NCI-H2029 treated with DMSO at 0.1 percent for 48 hours (cell line): Measurements from ENCODE around the gene RCOR1.

Experiments used
- DNase-seq: peaks from one replicate; lab custom pipeline; 2025; lab: John Stamatoyannopoulos, UW

RCOR1 gene

DNA sequence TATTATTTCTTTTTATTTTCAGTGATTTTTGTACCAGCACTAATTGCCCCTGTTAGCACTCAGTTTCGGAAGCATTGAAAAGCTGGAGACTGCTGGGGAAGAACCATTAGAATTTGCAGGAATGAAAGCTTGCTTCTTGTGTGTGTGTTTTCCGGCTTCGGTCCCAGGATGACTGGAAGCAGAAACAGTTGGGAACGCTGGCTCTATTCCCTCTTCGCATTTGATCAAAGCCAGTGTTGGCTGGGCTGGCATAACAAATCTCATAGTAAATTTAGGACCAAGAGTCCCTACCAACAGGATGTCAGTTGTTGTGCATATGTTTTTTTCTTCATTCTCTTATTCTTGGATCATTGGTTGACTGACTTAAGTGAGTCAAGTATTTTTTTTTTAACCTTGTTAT, 131.2 kb downstream of the RCOR1 start:
- DNase-seq, result no peak

DNA sequence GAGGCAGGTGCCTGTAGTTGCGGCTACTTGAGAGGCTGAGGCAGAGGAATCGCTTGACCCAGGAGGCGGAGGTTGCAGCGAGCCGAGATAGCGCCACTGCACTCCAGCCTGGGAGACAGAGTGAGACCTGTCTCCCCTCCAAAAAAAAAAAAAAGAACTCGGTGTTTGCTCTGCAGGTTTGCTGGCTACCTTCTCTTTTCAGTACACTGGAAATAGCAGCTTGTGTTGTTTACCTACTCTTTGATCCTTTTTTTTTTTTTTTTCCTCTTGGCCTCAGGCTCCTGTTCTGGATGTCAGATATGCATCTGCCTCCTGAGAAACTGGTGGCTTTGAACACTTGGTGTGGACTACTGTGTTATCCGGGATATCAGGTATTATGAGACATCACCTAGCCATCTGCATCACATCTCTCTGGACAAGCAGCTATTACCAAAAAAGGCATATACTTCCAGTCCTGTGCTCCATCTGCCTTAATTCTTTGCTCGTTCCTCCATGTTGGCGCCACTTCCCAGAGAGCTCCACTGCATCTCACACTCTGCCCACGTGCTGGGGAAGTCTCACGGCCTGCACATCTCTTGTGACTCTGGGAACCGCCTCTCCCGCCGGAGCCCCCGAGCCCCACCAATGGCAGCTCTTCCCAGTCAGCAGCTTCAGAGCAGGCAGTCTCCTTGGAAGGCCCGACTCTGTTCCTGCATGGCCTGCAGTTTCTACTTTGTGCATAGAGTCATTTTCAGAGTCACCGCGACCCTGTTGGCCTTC, 133.9 kb downstream of the RCOR1 start:
- DNase-seq, result peak; percentile 2

DNA sequence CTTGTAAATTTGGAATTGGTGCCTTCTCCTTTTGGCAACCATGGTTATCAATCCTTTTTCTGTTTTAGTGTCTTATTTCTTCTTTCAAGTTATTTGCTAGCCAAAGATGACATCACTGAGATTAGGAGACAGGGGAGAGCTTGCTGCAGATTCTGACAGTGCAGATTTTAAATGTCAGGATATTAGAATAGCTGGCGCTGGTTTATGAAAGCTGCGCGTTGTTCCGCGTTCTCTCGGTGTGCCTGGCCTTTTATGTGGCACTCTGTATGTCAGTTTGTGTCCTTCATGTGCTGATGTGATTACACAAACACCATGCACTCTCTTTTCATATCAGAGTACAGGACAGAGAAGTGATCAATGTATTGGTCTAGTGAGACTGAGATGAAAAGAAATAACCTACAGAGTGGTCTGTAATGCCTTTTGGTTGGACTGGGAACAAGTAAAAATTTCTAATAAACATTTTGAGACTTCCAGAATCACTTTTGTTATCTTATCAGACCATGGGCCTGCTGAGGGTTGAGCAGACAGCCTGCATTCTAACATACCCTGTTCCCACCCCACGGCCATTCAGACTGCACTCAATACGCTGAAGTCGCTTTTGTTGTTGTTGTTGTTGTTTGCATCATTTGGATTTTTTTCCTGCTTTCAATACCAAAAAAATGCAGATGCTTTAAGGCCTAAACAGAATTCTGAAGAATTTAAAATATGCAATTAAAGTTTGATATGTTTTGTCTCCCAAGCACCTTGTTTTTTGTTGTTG, 135.1 kb downstream of the RCOR1 start:
- DNase-seq, result no peak

DNA sequence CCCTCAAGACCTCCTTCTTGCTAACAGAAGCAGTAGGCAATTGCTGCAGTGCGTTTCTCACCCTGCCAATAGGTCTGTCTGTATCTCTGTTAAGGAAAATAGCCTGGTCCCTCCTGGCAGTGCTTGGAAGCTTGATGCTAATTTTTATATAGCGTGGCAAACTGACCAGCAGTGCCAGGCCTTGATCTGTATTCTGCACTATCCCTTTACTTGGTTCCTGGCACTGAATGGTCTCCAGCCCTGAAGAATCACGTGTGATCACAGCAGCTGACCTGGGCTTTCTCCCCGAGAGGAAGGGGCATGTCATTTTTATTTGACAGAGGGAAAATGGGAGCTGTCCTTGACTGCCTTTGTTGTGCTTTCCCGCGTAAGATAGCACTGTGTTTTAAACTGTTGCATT, 136.1 kb downstream of the RCOR1 start:
- no peak for DNase-seq

DNA sequence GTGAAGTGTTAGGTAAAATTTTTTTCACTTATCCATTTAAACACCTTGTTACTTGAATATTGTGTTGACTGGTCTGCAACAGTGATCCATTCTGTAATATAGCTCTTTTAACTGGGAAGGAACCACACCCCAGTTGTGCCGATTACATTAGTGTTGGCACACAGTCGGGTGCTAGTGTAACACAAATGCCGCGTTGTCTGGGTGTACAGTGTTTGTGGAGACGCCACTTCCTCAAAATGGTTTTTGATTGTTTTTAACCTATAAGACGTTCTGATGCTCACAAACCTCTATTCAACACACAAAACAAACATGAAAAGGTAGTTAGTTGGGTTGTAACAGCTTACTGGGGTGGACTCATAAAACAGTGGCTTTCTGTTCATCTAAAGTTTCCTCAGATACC, 136.8 kb downstream of the RCOR1 start:
- DNase-seq, result no peak

DNA sequence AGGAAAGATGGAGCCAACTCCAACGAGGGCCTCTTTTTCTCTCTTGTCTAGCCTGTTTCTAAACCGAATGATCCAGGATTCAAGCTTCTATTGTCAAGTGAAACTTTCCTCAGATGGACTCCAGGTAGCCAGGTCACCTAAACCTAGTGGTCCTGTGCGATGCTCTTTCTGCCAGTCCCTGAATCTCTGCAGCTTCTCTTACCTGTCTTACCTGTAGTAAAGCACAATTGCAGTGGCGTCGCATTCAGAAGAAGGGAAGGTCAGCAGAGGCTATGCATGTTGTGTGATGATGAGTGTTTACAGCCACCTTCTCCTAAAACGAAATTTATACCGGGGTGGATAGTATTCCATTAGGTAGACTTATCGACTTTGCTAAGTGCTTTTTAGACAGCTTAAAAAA, 137.4 kb downstream of the RCOR1 start:
- DNase-seq, result no peak

DNA sequence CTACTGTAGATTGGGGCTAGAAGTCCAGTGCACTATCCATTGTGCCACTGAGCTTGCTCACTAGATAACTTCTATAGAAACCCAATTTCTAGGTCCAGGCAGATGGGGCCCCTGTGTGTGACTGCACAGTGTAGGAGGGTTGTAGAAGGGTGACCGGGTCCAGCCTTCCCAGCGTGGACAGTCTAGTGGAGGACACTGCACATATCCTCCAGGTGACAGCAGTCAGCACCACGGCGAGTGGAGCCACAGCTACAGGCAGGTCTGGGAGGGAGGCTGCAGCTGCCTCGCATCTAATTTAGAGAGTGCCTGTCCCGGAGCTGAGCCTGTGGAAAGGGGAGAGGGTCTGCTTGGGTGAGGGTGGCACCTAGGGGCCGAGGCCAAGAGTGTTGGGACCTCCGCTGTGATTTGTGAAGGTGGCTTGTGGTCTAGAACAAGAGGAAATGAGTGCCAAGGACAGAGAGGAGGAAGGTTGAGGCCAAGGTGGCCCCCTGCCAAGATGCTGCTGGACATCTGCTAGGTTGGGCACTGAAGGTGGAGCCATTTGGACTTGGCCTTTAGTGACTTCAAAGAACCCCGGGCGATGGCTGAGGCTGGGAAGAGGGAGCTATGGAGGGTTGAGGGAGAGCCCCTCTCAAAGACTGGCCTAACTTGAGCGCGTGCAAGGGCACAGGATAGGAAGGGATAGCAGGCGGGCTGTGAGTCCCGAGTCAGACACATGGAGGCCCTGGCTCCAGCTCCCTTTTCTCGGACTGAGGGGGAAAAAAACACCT, 138.8 kb downstream of the RCOR1 start:
- no peak for DNase-seq

DNA sequence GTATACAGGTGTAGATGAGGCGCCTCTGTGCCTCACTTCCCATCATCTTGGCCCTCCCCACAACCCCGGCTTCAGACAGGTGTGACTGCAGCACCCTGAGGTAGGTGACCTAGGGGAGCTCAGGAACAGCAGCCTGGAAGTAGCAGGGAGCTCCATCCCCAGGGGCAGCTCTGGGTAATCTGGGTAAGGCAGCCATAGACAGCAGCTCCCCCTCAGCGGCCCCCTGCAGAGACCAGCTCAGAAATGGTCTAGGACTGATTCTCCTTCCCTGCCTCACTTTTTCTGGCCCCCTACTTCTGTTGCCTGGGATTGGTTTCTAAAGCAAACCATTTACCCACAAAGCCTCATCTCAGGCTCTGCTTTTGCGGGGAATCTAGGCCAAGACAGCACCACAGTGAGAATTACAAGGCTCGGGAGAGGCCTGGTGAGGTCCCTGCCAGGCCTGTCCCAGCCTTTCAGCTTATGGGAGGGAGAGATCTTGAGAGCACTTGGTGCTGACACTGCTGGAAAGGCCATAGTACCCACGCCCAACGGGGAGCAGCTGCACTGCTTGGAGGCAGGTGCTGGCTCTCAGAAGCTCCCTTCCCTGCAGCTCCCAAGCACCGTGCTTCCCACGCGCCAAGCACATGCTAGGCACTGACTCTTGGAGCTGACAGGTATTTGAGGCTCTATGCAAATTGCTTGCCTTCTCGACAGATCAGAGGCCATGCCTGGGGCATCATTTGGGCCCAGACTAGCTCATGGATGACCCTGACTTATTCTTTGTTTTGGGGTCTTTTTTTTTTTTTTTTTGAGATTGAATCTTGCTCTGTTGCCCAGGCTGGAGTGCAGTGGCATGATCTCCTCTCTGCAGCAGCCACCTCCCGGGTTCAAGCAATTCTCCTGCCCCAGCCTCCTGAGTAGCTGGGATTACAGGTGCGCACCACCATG, 139.7 kb downstream of the RCOR1 start:
- DNase-seq, result no peak

DNA sequence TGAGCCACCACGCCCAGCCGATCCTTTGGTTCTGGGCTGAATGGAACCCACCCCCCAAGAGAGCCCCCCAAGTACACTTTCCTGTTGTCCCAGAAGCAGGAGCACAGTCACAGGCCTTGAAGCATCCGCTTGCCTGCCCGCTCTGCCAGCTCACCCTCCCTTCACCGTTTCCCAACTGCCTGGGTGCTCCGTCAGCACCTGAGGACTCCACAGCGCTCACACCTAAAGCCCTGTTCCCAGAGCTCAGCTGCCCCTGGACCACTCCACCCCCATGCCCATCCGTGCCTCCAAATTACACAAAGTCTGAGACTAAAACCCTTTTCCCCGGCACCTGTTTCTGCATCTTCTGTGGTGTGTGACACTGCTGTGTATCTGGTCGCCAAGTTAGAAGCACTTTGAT, 140.5 kb downstream of the RCOR1 start:
- no peak for DNase-seq

DNA sequence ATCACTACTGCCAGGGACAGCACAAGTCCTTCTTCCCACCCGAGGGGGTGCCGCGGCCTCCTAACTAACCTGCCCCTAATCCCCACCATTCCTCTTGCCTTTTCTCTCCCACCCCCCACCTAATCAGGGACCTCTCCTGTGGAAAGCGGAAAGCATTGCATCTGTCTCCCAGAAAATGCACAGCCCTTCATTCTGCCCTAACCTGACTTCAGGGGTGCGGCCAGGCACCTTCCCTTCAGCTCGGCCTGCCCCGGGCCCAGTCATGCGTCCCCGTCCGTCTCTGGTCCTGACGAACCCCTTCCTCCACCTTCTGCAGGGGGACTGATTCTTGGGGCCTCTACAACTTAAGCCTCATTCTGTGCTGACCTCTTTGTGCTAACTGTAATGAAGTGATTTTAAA, 140.9 kb downstream of the RCOR1 start:
- no peak for DNase-seq

DNA sequence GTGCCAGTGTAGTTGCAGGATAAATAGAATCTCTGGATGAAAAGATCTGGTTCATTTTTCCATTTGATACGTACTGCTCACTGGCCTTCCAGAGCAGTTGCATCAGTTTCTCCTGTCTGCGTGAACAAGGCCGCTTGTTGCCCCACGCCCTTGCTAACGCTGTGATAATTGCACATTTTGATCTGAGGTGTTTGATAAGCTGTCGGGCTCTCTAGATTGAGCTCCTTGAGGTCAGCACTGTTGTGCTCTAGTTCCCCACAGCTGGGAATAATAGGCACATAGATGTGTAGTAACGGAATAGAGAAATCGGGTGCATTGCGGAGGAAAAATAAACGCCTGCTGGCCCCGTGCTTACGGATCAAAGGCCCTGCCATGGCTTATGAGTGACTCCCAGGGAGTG, 142.0 kb downstream of the RCOR1 start:
- no peak for DNase-seq

DNA sequence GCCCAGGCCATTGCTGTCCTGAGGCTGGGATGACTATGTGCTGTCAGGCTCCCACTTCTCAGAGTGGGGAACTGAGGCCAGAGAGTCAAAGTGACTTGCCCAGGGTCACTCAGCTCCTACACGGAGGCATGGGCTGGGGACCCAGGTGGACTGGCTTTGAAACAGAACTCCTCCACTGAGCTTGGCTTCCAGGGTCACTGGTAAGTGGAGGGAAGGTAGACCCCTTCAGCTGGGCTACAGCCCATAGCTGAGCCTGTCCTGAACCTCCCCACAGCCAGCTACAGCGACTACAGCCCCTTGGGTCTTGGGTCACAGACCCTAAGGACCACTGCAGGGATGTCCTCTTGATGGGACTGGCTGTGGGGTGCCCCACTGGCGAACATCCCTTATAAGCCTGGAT, 144.5 kb downstream of the RCOR1 start:
- no peak for DNase-seq

DNA sequence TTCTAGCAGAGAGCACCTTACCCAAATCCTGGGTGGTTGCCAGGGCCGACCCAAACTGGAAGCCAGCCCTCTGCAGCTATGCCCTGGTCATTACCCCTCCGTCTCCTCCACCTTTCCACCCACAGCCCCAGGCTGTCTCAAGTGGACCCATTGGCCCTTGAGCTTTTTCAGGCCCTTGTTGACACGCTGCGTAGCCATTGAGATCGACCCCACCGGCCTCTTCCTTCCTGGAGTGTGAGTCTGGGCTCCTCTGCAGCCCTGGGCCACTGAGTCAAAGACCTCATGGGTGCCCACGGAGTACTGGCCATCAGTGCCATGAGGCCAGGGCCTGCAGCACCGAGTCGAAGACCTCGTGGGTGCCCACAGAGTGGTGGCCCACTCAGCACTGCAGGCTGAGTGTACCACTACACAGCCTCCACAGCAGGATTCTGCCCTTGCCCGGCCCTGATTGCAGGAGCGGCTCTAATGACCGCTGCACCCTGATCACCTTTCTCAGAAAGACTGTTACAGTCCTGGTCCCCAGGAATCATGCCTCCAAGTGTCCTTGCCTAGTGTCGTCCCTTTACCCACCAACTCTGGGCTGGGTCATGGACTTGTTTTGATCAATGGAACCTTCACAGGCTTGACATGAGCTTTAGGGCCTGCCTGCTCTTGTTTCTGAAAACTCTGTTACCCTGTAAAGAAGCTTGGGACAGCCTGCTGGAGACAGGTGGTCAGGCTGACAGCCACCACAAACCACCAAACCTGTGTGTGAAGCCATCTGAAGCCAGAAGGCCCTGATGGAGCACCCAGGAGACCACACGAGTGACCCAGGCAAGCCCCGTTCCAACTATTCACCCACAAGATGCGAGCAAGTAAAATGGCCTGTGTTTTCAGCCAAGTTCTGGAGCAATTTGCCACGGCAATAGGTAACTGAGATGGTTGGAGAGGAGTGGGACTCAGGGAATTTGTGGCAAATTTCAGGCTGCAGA, 145.2 kb downstream of the RCOR1 start:
- no peak for DNase-seq

DNA sequence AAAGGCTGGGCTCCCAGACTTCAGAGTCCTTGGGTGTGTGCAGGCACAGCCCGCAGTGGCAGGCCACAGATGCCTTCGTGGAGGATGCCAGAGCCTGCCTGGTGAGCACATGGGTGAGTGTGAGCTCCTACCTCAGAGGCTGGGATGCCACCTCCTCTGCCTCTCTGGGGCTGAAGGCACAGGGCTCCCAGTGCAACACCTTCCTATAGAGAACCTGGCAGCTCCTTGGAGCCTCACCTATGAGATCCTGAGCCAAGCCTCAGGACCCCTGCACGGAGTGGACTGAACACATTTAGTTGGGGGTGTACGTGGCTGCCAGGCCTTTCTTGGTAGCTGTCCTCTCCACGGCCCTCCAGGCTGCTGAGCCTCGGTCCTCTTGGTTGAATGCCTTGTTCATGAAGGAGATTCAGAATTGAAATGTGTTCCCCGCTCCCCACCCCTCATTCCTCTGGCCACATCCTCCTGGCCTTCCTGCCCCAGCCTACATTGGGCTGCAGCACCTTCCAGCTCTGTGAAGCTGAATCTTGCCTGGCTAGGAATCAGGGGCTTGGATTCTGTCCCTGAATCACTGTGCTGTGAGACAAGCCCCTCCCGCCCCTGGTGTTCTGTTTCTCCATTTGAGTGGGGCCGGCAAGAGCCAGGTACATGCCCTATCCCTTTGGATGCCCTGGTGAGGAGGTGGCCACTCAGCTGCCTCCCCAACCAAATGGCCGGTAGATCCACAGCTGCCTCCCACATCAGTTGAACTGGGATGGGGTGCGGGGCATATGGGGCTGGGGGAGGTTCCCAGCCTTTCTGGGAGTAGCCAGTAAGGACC, 146.1 kb downstream of the RCOR1 start:
- DNase-seq, result no peak

DNA sequence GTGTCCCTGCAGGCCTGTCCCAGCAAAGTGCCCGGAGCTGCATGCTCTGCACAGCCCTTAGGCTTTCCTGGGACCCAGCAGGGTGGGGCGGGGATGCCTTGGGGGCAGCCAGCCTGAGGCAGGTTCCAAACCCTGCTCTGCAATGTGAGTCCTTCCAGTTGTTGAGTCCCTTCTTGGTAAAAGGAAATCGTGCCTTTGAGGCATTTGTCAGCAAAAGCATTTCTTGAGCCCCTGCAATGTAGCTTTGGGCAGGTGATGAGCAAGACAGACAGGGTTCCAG, 146.7 kb downstream of the RCOR1 start:
- no peak for DNase-seq

DNA sequence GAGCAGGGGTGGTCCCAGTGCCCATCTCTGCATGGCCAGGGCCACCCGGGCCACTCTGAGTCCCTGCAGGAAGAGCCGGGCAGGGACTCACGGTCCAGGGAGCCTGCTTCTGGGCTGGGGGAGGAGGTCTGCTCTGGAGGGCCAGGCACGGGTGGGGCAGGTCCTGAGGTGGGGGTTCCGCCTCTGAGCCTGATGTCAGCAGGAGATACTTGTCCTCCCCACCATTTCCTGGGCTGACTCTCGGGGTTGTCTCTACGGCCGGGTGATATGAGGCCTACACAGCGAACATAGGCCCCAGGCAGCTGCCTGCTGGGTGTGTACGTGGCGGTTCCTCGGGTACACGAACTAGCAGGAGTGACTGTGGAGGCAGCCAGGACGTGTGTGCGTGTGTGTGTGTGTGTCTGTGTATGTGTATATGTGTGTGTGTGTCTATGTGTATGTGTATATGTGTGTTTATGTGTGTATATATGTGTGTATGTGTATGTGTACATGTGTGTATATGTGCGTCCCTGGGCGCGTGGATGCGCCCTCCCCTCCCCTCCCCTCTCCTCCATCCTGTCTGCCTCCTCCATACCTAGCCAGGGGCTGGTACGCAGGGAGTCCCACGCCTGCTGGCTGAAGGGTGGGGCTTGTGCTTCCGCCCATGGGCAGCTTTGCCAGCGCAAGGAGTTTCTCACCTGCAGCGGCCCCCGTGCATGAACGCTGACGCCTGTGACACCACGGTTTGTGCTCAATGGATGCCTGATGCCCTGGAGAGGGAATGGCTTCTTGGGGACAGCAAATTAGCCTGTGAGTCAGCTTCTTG, 154.4 kb downstream of the RCOR1 start:
- no peak for DNase-seq

DNA sequence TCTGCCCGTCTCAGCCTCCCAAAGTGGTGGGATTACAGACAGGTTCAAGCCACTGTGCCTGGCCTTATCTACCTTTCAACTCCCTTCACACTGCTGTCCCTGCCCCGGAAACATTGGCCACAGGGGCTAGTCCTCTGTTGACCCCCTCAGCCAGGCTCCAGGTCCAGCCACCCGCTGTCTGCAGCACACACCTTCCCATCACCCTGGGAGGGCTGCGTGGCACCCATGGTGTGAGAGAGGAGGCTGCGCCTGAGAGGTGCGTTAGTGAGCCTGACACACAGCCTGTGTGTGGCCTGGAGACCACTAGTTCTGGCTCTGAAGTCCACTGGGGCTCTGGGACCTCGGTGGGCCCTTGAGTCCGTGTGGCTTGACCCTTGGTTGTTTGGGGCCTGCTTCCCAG, 156.4 kb downstream of the RCOR1 start:
- no peak for DNase-seq

DNA sequence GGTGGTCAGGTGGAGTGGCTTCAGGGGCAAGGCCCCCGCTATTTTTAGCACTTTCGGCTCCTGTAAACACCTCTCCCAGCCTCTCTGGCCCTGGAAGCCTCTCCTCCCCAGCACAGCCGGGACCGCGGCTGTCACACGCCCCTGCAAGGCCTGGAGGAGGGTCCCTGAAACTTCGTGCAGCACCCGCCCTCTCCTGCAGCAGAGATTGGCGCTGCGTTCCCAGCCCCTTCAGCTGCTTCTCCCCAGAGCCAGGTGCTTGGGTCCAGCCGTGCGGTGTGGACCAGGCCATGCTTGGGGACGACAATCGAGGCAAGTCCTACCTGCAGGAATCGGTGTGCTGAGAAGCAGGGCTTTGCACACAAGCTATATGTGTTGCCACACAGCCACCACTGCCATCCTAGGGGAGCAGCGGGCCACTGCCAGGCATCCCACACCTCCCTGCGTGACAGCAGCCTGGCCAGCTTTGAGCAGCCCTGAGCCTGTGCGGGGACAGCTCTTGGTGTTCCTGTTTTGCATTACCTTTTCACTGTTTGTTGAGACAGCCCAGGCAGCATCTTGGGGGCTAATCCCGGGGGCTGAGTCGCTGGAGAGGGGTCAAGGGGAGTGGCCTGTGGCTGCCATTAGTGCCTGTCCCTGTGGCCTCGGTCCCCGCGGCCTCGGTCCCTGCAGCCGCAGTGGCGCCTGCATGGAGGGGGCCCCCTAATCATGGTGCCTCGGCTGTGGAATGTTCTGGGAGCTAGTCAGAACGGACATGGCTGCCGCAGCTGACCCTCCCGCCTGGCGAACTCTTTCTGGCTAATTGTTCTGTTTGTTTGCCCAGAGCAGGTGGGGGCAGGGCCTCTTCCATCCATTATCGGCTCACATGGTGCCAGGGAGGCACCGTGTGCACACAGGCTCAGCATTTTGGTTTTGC, 157.2 kb downstream of the RCOR1 start:
- DNase-seq, result no peak
